T-cell (primary cell): ENCODE measurements around the gene WDR55. TPM values are rescaled to one million over a fixed set of nuclear protein-coding genes. Genes with fewer than 3 reads are reported as not detected.

Experiments
- ATAC-seq, 4 experiments: fragments of 200-7000 bp in 3 of 4; fragments of 150-1000 bp in 1 of 4; cut with Tn5 transposase; replicated peaks in 1 of 4; 1 replicate in 3 of 4; 2 replicates in 1 of 4; pipeline ENCODE4 v1.10.0; 2021; ENCODE audit warnings: moderate library complexity in 3 of 4, mild to moderate bottlenecking in 2 of 4, moderate number of reproducible peaks in 1 of 4
- CTCF ChIA-PET, 2 donors: fragments of 300-600 bp; sonication (Branson Sonifier 250); formaldehyde crosslinking; loops; one replicate each; lab custom pipeline; 2022; ENCODE audit warnings: antibody characterized with exemption in 2 of 2; lab: Charles Lee
- POLR2A ChIA-PET, 2 donors: fragments of 300-600 bp; sonication (Branson Sonifier 250); formaldehyde crosslinking; loops; one replicate each; lab custom pipeline; 2022; ENCODE audit warnings: antibody characterized with exemption in 2 of 2; lab: Charles Lee
- DNase-seq, 35 experiments: peaks; one replicate each; pipeline versions ENCODE4 v3.0.0 to v3.0.0-alpha.2; 2013 to 2023
- H3K27ac ChIP-seq: one replicate; pipeline ENCODE4 v1.5.1; 2013; ENCODE audit warnings: low read length
- H3K27me3 ChIP-seq, 2 experiments: replicated peaks in 1 of 2; 1 replicate in 1 of 2; 2 replicates in 1 of 2; pipeline versions ENCODE4 v1.6.1 to v1.7.0; 2013; ENCODE audit warnings: low read length in 1 of 2, mixed read lengths in 1 of 2; ENCODE audit not compliant: control insufficient read depth in 2 of 2, insufficient read depth in 2 of 2; ENCODE audit errors: extremely low read depth in 1 of 2
- H3K36me3 ChIP-seq, 2 donors: 1 replicate in 1 of 2; 2 replicates in 1 of 2; pipeline versions ENCODE4 v1.6.1 to v1.7.0; 2013; ENCODE audit warnings: low read length in 1 of 2; ENCODE audit not compliant: control insufficient read depth in 2 of 2, insufficient read depth in 1 of 2; ENCODE audit errors: extremely low read depth in 1 of 2
- H3K4me1 ChIP-seq, 2 experiments: 1 replicate in 1 of 2; 2 replicates in 1 of 2; pipeline versions ENCODE4 v1.6.1 to v1.7.0; 2013; ENCODE audit warnings: low read length in 2 of 2, mixed read lengths in 1 of 2; ENCODE audit not compliant: insufficient read depth in 2 of 2, control insufficient read depth in 1 of 2; ENCODE audit errors: extremely low read depth in 1 of 2
- H3K4me3 ChIP-seq, 2 donors: 1 replicate in 1 of 2; 2 replicates in 1 of 2; pipeline versions ENCODE4 v1.5.1 to v1.7.0; 2013; ENCODE audit warnings: mild to moderate bottlenecking in 2 of 2, low read length in 1 of 2, moderate library complexity in 1 of 2; ENCODE audit not compliant: control insufficient read depth in 1 of 2; ENCODE audit errors: extremely low read depth in 1 of 2
- H3K9me3 ChIP-seq: 2 replicates; pipeline ENCODE4 v1.7.0; 2013
- H3K27ac Mint-ChIP-seq, 2 donors: one replicate each; pipeline ENCODE4 v1.8.0; 2020 to 2021; ENCODE audit warnings: mild to moderate bottlenecking in 2 of 2, mixed read lengths in 2 of 2
- H3K27me3 Mint-ChIP-seq, 2 donors: one replicate each; pipeline ENCODE4 v1.8.0; 2021 to 2022; ENCODE audit warnings: mixed read lengths in 2 of 2
- H3K36me3 Mint-ChIP-seq: one replicate; pipeline ENCODE4 v1.8.0; 2021; ENCODE audit warnings: mixed read lengths
- H3K4me1 Mint-ChIP-seq, 3 donors: one replicate each; pipeline ENCODE4 v1.8.0; 2020 to 2022; ENCODE audit warnings: mixed read lengths in 3 of 3, mild to moderate bottlenecking in 1 of 3
- H3K4me3 Mint-ChIP-seq, 3 donors: one replicate each; pipeline ENCODE4 v1.8.0; 2020 to 2022; ENCODE audit warnings: mild to moderate bottlenecking in 3 of 3, mixed read lengths in 3 of 3, moderate library complexity in 3 of 3
- H3K9me3 Mint-ChIP-seq, 3 donors: one replicate each; pipeline ENCODE4 v1.8.0; 2020 to 2022; ENCODE audit warnings: mixed read lengths in 3 of 3
- WGBS: methylation state at CpG from one replicate; pipeline ENCODE4 v1.1.5; 2013; ENCODE audit warnings: missing lambda C conversion rate; ENCODE audit not compliant: insufficient coverage; 5-methylcytosine and 5-hydroxymethylcytosine counted together
- total RNA-seq, 35 experiments: library from RNA in 6 of 35; stranded (reverse) in 6 of 35; fragments of 120-200 nt in 1 of 35; gene quantifications; one replicate each; pipeline versions ENCODE4 v1.2.1 to v1.2.4 and lab custom pipeline; 2013 to 2026

Gene WDR55
- total RNA-seq, 5 donors from 2014 or later (not counting 1 experiment from before 2014, with no cell fraction given) = 36.6 to 50.9 (median 42.9) TPM

GRCh38 chr5:140674211-140674610 is 9.5 kb downstream of the WDR55 start:
- DNase-seq (no peak), ATAC-seq (no peak)
- Histone ChIP-seq H3K9me3 (no peaks in the 10 kb centered on the region), H3K27me3 (no peaks in the 10 kb centered on the region), H3K4me3 (no peak overlapping the region), H3K4me1 (no peaks in the 10 kb centered on the region), H3K27ac (no peak overlapping the region), H3K36me3 (peaks cover 10 to 84% of the 10 kb centered on the region in 2 donors)
- no peaks in the 10 kb centered on the region for H3K27me3 Mint-ChIP-seq
- no peaks in the 10 kb centered on the region for H3K4me1 Mint-ChIP-seq
- no peak overlapping the region for H3K4me3 Mint-ChIP-seq
- peak overlapping the region in 1 of 2 donors; percentile 0 for H3K27ac Mint-ChIP-seq
- H3K36me3 Mint-ChIP-seq = peaks cover 54% of the 10 kb centered on the region
- CTCF ChIA-PET = no interaction called here
- no peaks in the 10 kb centered on the region for H3K9me3 Mint-ChIP-seq
- POLR2A ChIA-PET = interaction anchor here in 1 of 2 donors (0.8 kb wide), 1 partner anchor 9 kb away, joined by 4 read pairs; the partner anchor contains the start of gene WDR55
- no CpG with 5 or more reads among the region's 2 CpGs for WGBS

GRCh38 chr5:140674629-140675028 is 9.9 kb downstream of the WDR55 start:
- Histone ChIP-seq H3K27ac (no peak overlapping the region), H3K27me3 (no peaks in the 10 kb centered on the region), H3K36me3 (peaks cover 10 to 84% of the 10 kb centered on the region in 2 donors), H3K9me3 (no peaks in the 10 kb centered on the region), H3K4me1 (no peaks in the 10 kb centered on the region), H3K4me3 (no peak overlapping the region)
- H3K9me3 Mint-ChIP-seq = no peaks in the 10 kb centered on the region
- H3K27me3 Mint-ChIP-seq = no peaks in the 10 kb centered on the region
- peak overlapping the region in 1 of 2 donors; percentile 0 for H3K27ac Mint-ChIP-seq
- POLR2A ChIA-PET = interaction anchor here in 1 of 2 donors (0.8 kb wide), 1 partner anchor 9 kb away, joined by 4 read pairs; the partner anchor contains the start of gene WDR55
- WGBS = 97% methylated on average over 4 of the region's 4 CpGs
- no peak overlapping the region for H3K4me3 Mint-ChIP-seq
- CTCF ChIA-PET = interaction anchor here (0.6 to 0.7 kb wide), 4 partner anchors 281 to 558 kb away, joined by 3 to 5 read pairs (median 4); no protein-coding TSS in a partner anchor
- no peak for DNase-seq
- ATAC-seq = no peak
- no peaks in the 10 kb centered on the region for H3K4me1 Mint-ChIP-seq
- H3K36me3 Mint-ChIP-seq = peaks cover 50% of the 10 kb centered on the region

DNA sequence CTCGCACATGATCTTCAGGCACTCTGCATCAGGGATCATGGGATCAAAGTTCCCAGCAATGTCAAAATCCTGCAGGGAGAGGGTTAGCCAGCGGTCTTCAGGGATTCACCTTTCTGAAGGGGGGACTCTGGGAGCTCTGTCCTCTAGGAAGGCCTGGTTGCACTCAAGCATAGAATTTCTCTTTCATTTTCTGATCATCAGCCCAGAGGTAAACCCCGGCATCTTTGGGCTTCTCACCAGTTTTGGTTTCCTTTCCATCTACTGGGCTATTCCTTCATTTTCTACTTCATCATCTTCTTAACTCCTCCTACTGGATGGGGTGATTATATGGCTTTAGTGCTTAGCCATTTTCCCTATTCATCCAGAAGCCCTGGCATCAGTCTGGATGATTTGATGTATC is 13.2 kb downstream of the WDR55 start:
- Mint-ChIP-seq H3K36me3 (peaks cover 55% of the 10 kb centered on the region), H3K9me3 (no peaks in the 10 kb centered on the region), H3K27ac (no peak overlapping the region), H3K27me3 (no peaks in the 10 kb centered on the region), H3K4me1 (no peaks in the 10 kb centered on the region), H3K4me3 (no peak overlapping the region)
- POLR2A ChIA-PET = no interaction called here
- no peaks in the 10 kb centered on the region for H3K27me3 ChIP-seq
- CTCF ChIA-PET = no interaction called here
- no peak for ATAC-seq
- no peak for DNase-seq
- no peak overlapping the region for H3K27ac ChIP-seq
- 100% methylated on average over 1 of the region's 3 CpGs for WGBS
- no peaks in the 10 kb centered on the region for H3K9me3 ChIP-seq
- H3K4me1 ChIP-seq = no peaks in the 10 kb centered on the region
- peaks cover 8 to 91% of the 10 kb centered on the region in 2 donors for H3K36me3 ChIP-seq
- H3K4me3 ChIP-seq = no peak overlapping the region

DNA sequence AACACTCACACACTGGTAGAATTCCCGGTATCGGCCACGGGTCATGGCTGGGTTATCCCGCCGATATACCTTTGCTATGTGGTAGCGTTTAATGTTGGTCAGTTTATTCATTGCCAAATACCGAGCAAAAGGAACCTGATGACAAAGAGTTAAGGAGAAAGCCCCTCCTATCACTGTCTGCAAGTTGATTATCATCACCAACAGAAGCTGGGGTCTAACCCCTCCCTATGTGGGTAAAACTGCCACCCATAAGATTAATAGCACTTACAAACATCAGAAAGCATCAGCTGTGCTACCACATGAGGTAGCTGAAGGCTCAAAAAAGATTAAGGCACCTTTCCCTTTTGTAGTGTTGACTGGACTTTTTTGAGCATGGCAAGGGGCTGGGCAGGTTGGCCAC is 14.3 kb downstream of the WDR55 start:
- Histone ChIP-seq H3K27me3 (no peaks in the 10 kb centered on the region), H3K4me3 (no peak overlapping the region), H3K36me3 (peaks cover 4 to 86% of the 10 kb centered on the region in 2 donors), H3K27ac (no peak overlapping the region), H3K4me1 (no peaks in the 10 kb centered on the region), H3K9me3 (no peaks in the 10 kb centered on the region)
- Mint-ChIP-seq H3K4me1 (no peaks in the 10 kb centered on the region), H3K27ac (no peak overlapping the region), H3K36me3 (peaks cover 58% of the 10 kb centered on the region), H3K9me3 (no peaks in the 10 kb centered on the region), H3K27me3 (no peaks in the 10 kb centered on the region), H3K4me3 (no peak overlapping the region)
- ChIA-PET CTCF (interaction anchor here in 1 of 2 donors (0.6 kb wide), 1 partner anchor 19 kb away, joined by 3 read pairs; no protein-coding TSS in a partner anchor), POLR2A (interaction anchor here in 1 of 2 donors (0.5 kb wide), 1 partner anchor 8 kb away, joined by 3 read pairs; no protein-coding TSS in a partner anchor)
- ATAC-seq = no peak
- DNase-seq = no peak
- WGBS = 100% methylated on average over 1 of the region's 7 CpGs

- Mint-ChIP-seq H3K4me1 (peaks cover 47 to 50% (median 50%) of the 10 kb centered on the region in 3 donors), H3K4me3 (peak overlapping the region; percentile 99 to 100 (median 99)), H3K27ac (peak overlapping the region; percentile 99), H3K9me3 (no peaks in the 10 kb centered on the region), H3K36me3 (peaks cover 29% of the 10 kb centered on the region), H3K27me3 (no peaks in the 10 kb centered on the region)
- 63% methylated on average over 3 of the region's 8 CpGs for WGBS
- DNase-seq = no peak
- Histone ChIP-seq H3K36me3 (peaks cover 7 to 37% of the 10 kb centered on the region in 2 donors), H3K4me3 (peak overlapping the region; percentile 85 to 95), H3K9me3 (no peaks in the 10 kb centered on the region), H3K27me3 (no peaks in the 10 kb centered on the region), H3K4me1 (peaks cover 17 to 24% of the 10 kb centered on the region in 2 experiments), H3K27ac (peak overlapping the region; percentile 75)
- CTCF ChIA-PET = interaction anchor here in 1 of 2 donors (0.6 to 1.8 kb wide), 4 partner anchors 10 to 221 kb away, joined by 3 to 13 read pairs (median 6); partner anchors contain the start of genes IK, NDUFA2 and ZMAT2
- POLR2A ChIA-PET = interaction anchor here (0.6 to 1.5 kb wide), 5 partner anchors 10 to 133 kb away, joined by 3 to 6 read pairs (median 3); partner anchors contain the start of genes ZMAT2 (in 2 of the 2), IK (in 1 of the 2), NDUFA2 (in 1 of the 2) and SRA1 (in 1 of the 2)
- ATAC-seq = no peak
Observed at GRCh38 chr5:140690376-140690932, 25.8 kb downstream of the WDR55 start.
